ENCODE results near the gene ZNF485. TPM values are rescaled to one million over a fixed set of nuclear protein-coding genes. Genes with fewer than 3 reads are reported as not detected.
A peak's percentile ranks its signal among the peaks of the same experiment; 100 is the strongest.

The ZNF485 gene
- total and polyA plus RNA-seq, 10 of the 15 experiments (the other 5 are each of a cell fraction or from before 2014, with no cell fraction given): 3.2 to 7.6 (median 5.1) TPM

GRCh38 chr10:43667317-43667731, 61.1 kb downstream of the ZNF485 start:
- ATAC-seq (peak; percentile 35; the same call in 2 of the 3 replicates), DNase-seq (ENCODE audit: low read depth, low spot score) (no peak), FAIRE-seq (no peak)
- no peaks in the 10 kb centered on the region; a peak in 3 of 4 replicates for H3K27me3 ChIP-seq (replicated peaks in 1 of 2; ENCODE audit: control insufficient read depth in 2 of 2, insufficient read depth in 2 of 2, low read length in 1 of 2)
- intact Hi-C loops (cut with micrococcal nuclease; ENCODE audit: unreplicated experiment) (no loop called here), in situ Hi-C loops (cut with MboI) (no loop called here)
- RAD21 ChIA-PET (ENCODE audit: unreplicated experiment): interaction anchor here (0.7 kb wide), 1 partner anchor 156 kb away, joined by 3 read pairs; no protein-coding TSS in a partner anchor
- H3K36me3 ChIP-seq (ENCODE audit: control insufficient read depth in 2 of 2, insufficient read depth in 2 of 2, low read length in 1 of 2): no peaks in the 10 kb centered on the region
- H3K4me2 ChIP-seq (ENCODE audit: control insufficient read depth, insufficient read depth): no peak overlapping the region
- POLR2A ChIA-PET: interaction anchor here (0.7 kb wide), 1 partner anchor 45 kb away, joined by 4 read pairs; no protein-coding TSS in a partner anchor
- no peaks in the 10 kb centered on the region; the same call in 2 of the 3 replicates for H3K9me3 ChIP-seq (replicated peaks; ENCODE audit: control insufficient read depth, insufficient read depth, low read length)
- no peak overlapping the region for H3K9ac ChIP-seq (ENCODE audit: control insufficient read depth, insufficient read depth, low read length)
- H3K4me1 ChIP-seq (ENCODE audit: control insufficient read depth, insufficient read depth, low read length): no peaks in the 10 kb centered on the region
- H3K4me3 ChIP-seq: no peak overlapping the region
- no peak overlapping the region for H3K27ac ChIP-seq (ENCODE audit: control insufficient read depth, insufficient read depth)
- WGBS (ENCODE audit: insufficient coverage, insufficient replicate concordance, low lambda C conversion rate, missing lambda C conversion rate): 44% methylated on average over 33 of the region's 35 CpGs
- CTCF ChIA-PET: interaction anchor here (1.0 kb wide), 1 partner anchor 16 kb away, joined by 4 read pairs; no protein-coding TSS in a partner anchor
- no peaks in the 10 kb centered on the region for H3K79me2 ChIP-seq (ENCODE audit: control insufficient read depth, insufficient read depth, low read length)
- no TSS peak for BruUV-seq (replicated peaks)
- no peaks in the 10 kb centered on the region for H4K20me1 ChIP-seq (ENCODE audit: control insufficient read depth, insufficient read depth)
- no peak overlapping the region for H2AFZ ChIP-seq (ENCODE audit: control insufficient read depth, low read depth, low read length)
- SMC1A ChIA-PET (ENCODE audit: uncharacterized antibody, unreplicated experiment): no interaction called here
- TF ChIP-seq SKIL (IDR thresholded peaks at IDR 0.05; ENCODE audit: low read depth, poor library complexity, severe bottlenecking) (no peak), HCFC1 (IDR thresholded peaks at IDR 0.05; ENCODE audit: low read length) (no peak), CHD2 (IDR thresholded peaks at IDR 0.05; ENCODE audit: borderline replicate concordance, low read depth, low read length) (no peak), NR2F1 (conservative IDR thresholded peaks at IDR 0.05) (no peak), SIN3A (IDR thresholded peaks at IDR 0.05; ENCODE audit: low read depth, low read length) (no peak), IRF3 (IDR thresholded peaks at IDR 0.05) (no peak), SREBF2 (IDR thresholded peaks at IDR 0.05; ENCODE audit: low read length) (no peak), ZBTB11 (CRISPR knock-in tag; IDR thresholded peaks at IDR 0.05) (no peak), E2F4 (IDR thresholded peaks at IDR 0.05; ENCODE audit: low read depth, low read length) (no peak), KLF5 (IDR thresholded peaks at IDR 0.05; ENCODE audit: partially characterized antibody) (no peak), ETV6 (conservative IDR thresholded peaks at IDR 0.05 in 1 of 2, IDR thresholded peaks at IDR 0.05 in 1 of 2; ENCODE audit: borderline replicate concordance in 1 of 2, low read depth in 1 of 2) (no peak), CBX5 (IDR thresholded peaks at IDR 0.05; ENCODE audit: low read depth) (no peak)
- TF ChIP-seq, protein P1, sequence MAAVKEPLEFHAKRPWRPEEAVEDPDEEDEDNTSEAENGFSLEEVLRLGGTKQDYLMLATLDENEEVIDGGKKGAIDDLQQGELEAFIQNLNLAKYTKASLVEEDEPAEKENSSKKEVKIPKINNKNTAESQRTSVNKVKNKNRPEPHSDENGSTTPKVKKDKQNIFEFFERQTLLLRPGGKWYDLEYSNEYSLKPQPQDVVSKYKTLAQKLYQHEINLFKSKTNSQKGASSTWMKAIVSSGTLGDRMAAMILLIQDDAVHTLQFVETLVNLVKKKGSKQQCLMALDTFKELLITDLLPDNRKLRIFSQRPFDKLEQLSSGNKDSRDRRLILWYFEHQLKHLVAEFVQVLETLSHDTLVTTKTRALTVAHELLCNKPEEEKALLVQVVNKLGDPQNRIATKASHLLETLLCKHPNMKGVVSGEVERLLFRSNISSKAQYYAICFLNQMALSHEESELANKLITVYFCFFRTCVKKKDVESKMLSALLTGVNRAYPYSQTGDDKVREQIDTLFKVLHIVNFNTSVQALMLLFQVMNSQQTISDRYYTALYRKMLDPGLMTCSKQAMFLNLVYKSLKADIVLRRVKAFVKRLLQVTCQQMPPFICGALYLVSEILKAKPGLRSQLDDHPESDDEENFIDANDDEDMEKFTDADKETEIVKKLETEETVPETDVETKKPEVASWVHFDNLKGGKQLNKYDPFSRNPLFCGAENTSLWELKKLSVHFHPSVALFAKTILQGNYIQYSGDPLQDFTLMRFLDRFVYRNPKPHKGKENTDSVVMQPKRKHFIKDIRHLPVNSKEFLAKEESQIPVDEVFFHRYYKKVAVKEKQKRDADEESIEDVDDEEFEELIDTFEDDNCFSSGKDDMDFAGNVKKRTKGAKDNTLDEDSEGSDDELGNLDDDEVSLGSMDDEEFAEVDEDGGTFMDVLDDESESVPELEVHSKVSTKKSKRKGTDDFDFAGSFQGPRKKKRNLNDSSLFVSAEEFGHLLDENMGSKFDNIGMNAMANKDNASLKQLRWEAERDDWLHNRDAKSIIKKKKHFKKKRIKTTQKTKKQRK (IDR thresholded peaks at IDR 0.05; ENCODE audit: low read depth, low read length): no peak
